HG03060 (cell line): ENCODE data around the gene B4GALNT1.
"Not testable (repeated sequence)": the region's sequence is repeated elsewhere in the genome, so short reads cannot be mapped to it uniquely, and the experiment has no call there.

Experiments used
- ATAC-seq: cut with Tn5 transposase; IDR thresholded peaks from one replicate; pipeline ENCODE4 v1.9.1; 2021; ENCODE audit warnings: low read depth, moderate number of reproducible peaks; ENCODE audit not compliant: unreplicated experiment

Gene B4GALNT1

DNA sequence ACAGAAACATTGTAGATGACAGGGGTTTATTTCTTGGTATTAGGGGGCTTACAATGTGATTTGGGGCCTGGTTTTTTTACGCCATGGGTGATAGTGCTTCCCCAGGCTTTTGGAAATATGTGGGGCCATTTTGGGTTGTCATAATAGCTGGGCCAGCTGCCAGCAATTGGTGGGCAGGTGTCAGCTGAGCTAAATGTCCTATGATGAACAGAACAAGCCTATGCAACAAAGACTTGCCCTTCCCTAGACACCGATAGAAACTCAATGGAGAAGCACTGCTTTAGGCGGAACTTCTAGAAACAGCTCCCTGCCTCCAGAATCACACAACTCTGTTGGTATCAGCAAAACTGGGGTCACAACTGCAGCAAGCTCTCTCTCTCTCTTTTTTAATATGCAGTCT is 5.1 kb upstream of the B4GALNT1 start:
- ATAC-seq: no peak

DNA sequence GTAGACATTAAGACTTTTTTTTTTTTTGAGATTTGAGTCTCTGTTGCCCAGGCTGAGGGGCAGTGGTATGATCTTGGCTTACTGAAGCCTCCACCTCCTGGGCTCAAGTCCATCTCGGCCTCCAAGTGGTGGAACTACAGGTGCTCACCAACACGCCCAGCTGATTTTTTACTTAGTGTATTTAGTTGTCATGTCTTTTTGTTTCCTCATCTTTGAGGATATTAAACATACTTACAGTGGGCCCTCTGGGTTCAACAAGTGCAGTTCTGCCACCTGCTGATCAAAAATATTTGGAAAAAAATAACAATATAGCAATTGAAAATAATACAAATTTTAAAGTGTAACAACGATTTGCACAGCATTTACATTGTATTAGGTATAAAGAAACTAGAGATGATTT is 4.4 kb upstream of the B4GALNT1 start:
- no peak for ATAC-seq

DNA sequence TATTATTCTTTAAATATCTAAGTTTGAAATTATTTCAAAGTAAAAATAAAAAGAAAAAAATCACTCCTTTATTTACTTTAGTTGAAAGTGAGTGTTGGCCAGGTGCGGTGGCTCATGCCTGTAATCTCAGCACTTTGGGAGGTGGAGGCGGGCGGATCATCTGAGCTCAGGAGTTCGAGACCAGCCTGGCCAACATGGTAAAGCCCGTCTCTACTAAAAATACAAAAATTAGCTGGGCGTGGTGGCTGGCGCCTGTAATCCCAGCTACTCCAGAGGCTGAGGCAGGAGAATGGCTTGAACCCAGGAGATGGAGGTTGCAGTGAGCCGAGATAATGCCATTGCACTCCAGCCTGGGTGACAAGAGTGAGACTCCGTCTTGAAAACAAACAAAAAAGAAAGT is 3.7 kb upstream of the B4GALNT1 start:
- not testable (repeated sequence) for ATAC-seq

DNA sequence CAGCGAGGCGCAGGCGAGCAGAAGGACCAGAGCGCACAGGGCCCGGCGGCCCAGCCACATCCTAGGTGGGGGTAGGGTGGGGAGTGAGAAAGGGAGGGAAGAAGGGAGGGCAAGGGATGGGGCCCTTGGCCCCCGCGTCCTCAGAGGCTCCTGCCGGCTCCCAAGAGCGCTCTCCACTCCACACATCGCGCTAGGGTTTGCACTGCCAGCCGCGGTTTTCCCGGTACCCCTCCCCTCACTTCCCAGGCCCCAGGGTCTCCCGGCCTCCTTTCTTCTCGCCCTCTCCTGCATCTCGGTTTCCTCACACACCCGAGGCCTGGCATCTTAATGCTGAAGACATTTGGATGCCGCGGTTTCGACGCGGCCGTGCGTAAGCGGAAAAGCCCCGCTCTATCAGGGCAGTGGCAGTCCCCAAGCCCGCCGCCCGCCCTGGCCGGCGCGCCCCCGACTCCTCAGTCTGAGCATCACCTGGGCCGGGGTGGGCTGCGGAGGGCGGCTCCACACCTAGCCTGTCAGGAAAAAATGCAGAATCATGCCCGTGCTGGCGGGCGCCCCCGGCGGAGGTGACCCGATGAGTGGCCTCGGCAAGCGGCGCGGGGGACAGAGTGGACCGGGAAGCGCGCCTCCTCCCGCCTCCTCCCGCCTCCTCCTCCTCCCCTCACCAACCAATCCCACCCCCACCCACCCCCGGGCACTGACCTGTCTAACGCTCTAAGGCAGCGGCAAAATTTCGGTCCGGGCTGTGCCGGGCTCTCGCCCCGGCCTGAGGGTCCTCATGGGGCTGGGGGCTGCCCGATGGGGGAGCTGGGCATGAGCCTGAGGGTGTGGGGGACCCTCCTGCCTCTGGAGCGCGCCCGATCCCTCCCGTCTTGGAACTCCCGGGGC is 686 bp downstream of the B4GALNT1 start:
- no peak for ATAC-seq

DNA sequence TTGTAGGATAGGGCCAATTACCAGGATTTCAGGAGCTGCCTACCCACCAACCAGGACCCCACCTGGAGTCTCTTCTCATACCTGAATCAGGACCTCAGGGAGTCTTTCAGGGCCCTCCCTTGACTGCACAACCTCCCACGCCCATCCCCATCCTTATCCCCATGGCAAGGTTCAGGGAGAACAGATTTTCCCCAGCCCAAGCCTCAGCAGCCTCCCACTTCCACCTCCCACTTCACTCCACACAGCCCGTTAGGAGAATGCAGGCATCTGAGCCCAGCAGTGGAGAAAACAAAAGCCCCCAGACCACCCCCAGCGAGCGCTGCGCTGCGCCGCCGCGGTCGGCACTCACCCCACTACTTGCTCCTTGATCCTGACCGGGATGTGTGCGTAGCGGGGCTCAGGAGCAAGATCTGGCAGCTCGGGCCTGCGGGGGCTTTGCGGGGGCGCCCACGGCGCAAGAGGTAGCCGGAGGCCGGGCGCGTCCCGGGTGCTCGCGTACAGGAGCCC is 1.4 kb downstream of the B4GALNT1 start:
- ATAC-seq: no peak

DNA sequence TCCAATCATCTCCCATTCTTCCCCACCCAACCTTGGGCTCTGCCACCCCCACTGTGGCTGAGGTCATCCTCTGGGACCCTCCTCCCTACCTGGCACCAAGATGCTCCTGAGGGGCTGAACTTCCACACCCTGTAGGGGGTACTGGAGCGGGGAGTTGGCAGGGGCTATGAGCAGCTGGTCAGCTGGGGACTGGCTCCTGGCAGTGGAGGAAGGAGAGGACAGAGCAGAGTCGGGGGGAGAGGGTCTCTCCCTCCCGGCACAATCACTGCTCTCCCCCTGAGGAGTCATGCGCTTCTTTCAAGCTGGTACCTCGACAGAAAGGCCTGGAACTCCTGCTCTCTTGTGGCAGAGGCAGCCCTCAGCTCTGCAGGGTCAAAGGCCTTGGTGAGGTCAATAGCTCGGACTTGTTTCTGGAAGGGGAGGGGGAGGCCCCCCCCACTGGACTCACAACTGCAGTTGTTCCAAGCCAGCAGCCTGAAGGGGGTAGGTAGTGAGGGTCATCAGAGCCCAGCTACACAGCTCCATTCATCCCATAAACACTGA is 2.0 kb downstream of the B4GALNT1 start:
- ATAC-seq: no peak

DNA sequence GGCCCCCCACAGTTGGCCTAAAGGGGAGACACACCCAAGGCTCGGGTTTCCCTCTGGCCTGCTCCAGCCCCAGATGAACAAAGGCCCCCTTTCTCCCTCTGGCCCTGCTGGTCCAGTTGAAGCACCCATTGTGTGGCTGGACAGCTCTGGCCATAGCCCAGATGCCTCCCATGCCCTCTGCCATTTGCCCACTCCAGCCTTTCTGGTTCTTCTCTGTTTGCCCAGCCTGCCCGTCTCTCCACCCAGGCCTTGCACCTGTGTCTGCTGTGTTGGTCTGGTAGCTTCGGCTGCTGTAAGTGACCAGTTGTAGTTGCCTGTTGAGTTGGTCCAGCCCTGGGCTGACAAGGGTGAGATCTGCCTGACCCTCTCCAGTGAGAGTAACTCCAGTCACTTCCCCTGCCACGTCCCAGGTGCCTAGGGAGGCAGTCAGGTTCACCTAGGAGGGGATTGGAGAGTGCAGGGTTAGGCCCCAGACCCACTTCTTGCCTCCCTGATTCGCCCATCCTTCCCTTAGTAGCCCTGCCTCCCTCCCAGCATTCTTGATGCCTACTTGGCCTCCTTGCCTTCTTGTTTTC is 3.0 kb downstream of the B4GALNT1 start:
- no peak for ATAC-seq

DNA sequence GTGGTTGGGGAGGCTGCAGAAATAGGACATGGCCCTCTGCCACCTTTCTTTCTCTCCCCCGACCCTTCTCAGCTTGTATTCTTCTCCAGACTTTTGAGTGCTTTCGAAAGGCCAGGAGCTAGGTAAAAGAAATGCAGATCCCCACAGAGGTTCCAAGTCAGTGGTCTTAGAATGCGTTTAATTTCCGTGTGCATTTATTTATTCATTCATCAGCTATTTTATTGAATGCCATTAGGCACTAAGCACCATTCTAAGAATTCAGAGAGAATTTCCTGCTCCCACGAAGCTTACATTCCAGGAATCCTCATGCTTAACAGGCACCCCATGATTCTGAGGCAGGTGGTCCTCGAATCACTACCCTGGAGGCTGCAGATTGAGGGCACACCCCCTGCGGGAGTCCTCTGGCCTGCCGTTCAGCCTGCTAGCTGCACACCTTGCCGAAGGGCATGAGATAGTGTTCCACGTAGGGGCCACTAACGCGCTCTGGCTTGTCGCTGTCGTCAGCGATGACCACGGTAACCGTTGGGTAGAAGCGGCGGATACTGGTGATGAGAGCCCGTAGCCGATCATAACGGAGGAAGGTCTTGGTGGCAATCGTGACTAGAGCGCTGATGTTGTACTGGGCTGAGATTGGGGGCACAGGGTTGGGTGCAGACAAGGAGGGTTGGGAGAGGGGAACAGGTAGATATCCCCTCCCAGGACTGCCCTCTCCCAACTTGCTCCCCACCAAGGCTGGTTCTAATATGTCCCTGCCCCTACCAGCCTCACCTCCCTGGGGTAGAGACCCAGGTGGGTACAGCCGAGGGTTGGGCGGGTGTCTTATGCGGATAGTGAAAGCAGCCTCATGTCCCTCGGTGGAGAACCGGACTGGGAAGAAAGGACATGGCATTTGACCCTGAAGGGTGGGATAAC is 4.5 kb downstream of the B4GALNT1 start:
- ATAC-seq: no peak

DNA sequence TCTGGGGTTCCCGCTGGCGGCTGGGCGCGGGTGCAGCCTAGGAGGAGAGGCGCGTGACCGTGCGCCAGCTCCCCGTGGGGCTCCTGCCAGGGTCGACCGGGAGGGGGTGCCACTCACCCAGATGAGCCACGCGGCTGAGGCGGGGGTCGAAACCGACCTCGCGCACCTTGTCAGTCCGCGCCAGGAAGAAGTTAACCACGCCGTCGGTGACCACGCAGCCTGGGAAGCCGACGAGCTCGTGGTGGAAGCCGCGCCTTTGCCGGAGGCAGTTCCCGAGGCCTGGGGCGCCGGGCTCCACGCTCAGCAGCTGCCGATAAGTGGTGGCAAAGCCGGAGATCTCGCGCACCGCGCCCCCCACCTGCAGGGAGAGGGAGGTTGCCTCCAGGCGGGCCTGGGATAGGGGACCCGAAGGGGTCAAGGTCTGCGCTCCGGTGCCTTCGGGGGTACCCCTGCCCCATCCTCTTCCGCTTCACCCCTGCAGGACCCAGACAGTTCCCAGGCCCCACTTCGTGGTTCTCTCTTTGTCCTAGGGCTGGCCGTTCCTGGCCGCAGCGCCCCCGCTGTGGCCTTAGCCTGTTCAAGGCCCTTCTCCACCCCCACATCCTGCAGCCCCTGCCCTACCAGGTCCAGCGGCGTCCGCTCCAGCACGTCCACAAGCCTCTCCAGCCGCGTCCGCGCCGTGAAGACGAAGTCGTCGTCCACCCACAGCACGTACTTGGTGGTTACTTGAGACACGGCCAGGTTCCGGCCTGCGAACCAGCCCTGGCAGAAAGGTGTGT is 5.3 kb downstream of the B4GALNT1 start:
- ATAC-seq: no peak

DNA sequence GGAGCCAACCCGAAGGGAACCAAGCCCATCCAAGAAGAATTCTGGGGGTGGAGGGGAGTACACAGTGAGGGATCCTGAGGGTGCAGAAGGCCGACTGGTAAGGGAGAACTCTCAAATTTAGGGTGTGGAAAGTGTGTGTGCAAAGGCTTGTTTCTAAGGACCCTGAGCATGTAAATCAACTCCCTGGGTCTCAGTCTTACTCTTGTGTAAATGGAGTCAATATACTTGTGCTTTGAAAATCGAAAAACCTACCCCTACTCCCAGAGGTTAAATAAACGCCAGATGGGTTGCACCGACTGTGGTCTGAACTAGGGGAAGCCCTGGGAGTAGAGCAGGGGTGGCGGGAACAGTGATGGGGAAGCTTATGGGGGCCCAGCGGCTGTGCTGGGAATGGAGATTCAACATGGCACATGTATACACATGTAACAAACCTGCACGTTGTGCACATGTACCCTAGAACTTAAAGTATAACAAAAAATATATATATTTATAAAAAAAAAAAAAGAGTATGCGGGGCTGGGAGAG is 6.0 kb downstream of the B4GALNT1 start:
- ATAC-seq: no peak

DNA sequence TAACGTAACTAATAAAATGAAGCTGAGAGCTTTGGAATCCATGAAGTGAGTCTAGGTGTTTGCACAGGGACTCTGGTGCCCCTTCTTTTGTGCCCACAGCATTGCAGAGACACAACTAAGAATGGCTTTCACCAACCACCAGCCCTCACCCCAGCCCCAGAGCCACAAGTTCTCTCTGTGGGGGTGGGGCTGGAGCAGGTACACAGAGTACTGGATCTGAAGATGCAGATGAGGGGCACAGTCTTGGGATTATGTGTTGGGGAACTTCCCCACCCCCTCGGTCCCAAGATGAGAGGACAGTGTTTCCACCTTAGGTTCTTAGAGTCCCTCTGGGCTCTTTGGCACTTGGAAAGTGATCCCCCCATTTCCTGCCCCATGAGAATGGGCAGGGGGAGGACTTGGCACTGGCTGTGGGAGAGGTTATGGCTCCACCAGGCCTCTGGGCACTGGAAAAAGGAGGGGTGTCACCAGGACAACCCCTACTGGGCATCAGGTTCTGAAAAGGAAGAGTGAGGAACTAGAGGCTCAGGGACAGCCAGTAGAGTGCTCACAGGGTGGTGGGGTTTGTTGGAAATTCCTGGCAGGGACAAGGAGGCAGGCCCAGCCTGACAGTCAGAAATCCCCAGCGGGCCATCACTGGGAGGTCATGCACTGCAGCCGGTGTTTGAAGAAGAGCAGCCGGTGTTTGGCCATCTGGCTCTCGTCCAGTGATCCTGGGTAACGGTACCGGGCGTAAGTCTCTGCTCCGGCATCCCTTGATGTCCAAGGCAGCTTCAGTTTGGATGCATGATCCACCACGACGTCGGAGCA is 6.7 kb downstream of the B4GALNT1 start:
- no peak for ATAC-seq

DNA sequence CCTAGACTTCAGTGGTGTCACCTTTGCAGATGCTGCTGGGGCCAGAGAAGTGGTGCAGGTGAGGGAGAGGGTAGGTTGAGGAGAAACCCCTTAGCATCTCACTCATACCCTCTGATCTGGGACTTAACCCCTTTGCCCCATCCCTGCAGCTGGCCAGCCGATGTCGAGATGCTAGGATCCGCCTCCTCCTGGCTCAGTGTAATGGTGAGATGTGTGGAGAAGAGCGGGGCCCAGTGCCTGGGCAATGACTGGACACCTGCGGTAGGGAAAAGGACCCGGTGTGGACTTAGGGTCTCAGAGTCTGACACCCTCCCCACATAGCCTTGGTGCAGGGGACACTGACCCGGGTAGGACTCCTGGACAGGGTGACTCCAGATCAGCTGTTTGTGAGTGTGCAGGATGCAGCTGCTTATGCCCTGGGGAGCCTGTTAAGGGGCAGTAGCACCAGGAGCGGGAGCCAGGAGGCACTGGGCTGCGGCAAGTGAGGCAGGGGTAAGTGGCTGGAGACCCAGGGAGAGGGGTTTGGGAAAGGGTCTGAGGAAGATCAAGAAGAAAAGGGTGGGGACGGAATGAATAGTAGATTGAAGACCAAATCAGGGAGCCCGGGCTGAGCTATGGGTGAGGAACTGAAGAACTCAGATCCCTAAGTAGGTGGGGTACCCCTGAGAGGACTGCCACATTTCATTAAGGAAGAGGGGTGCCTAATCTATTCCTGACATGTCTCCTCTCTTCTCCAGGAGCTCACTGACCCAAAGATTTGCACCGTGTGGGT is 7.6 kb downstream of the B4GALNT1 start:
- ATAC-seq: no peak

DNA sequence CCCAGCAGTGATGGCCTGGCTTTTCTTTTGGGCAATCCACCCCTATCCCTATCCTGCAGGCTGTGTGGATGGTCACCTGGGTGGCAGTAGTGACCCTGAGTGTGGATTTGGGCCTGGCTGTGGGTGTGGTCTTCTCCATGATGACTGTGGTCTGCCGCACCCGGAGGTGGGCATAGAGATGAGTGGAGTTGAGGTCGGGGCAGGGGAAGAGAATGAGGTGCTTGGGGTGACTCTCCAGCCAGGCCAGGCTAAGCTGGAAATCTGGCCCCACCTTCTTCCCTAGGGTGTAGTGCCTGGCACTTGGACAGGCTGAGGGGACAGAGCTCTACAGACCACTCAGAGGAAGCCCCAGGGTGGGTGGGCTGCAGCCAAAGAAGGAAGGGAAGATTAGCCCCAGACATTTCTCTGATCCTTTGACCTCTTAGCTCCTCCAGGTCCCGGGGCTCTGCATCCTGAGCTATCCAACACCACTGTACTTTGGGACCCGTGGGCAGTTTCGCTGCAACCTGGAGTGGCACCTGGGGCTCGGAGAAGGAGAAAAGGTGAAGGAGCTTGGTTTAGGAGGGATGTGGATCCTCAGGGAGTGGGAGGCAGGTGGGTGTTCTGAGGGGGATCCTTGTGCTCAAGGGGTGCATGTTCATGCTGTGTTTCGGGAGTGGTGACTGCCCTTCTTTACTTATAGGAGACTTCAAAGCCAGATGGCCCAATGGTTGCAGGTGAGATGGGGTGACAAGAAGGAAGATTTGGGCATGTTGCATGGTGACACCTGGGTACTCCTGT is 8.4 kb downstream of the B4GALNT1 start:
- ATAC-seq: no peak

DNA sequence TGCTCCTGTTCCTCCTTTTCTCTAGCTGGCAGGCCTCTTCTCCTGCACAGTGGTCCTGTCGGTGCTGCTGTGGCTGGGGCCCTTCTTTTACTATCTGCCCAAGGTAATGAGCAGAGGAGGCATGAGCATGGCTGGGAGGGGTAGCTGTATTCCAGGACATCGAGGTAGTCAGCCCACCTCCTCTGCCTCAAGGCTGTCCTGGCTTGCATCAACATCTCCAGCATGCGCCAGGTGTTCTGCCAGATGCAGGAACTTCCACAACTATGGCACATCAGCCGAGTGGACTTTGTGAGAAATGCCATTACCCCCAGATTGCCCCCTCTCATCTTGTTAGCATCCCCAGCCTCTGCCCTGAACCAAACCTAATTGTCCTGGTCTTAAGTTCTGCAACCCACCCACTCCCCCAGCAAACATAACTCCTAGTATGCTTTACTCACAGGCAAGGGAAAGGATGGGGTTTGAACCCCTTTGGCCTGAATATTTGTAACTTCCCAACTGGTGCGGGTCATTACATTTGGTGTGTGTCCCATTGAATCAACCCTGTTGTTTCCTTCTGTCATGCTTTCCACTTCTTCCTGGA is 9.1 kb downstream of the B4GALNT1 start:
- ATAC-seq: no peak

DNA sequence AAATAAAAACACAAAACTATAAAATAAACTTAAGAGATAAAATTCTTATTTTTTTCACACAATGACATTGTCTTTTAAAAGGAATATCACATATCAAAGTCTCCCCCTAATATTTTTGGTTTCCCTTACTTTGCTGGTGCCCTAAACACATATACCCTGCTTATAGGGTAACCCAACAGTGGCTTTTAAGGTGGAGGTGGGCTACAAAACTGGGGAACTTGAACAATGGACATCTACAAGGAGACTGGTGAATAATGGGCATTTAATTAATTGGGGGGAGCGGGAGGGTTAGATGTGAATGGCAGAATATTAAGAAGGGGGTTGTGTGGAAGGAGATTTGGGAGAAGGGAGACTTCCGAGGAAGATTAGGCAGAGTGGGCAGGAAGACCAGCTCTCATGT is 9.6 kb downstream of the B4GALNT1 start:
- no peak for ATAC-seq

DNA sequence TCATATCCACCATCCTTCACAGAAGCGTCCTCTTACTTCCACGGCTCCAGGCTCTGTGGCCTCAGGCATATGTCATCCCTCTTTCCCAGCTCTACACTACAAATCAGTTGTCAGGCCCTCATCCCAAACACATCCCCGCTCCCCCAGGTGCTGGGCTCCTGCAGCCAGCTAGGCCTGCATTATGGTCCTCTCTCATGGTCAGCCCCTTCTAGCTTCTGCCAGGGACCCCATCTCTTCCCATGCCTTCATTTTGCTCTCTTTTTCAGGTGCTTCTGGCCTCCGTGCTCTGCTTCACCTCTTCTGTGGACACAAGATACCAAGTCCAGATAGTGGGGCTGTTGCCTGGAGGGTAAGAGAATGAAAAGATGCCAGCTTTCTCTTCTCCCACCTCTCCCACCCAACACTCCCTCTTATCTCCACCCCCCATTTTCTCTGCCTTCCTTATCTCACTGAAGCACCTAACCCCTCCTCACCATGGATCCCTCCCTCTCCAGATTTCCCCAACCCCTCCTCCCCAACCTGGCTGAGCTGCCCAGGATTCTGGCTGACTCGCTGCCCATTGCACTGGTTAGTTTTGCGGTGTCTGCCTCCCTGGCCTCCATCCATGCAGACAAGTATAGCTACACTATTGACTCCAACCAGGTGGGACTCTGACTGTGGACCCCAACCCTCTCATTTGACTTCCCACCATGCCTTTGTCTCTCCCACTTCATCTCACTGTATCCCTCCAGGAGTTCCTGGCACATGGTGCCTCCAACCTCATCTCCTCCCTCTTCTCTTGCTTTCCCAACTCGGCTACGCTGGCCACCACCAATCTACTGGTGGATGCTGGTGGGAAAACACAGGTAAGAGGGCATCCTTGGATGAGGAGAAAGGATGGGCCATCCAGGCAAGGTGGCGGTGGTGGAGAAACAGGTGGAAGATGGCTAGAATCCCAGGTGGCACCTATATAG is 10.4 kb downstream of the B4GALNT1 start:
- no peak for ATAC-seq
